Vagina (tissue), 2 donors: ENCODE data around the gene SMCHD1.

ENCODE experiments used
- POLR2A ChIP-seq, 2 donors: fragments of 450-650 bp; IDR thresholded peaks; one replicate each; pipeline ENCODE4 v1.6.1; 2017; ENCODE audit warnings: antibody characterized with exemption in 2 of 2, mild to moderate bottlenecking in 2 of 2, moderate library complexity in 2 of 2
- POLR2AphosphoS5 ChIP-seq, 2 donors: sonication (generic); formaldehyde crosslinking; IDR thresholded peaks; one replicate each; pipeline ENCODE4 v1.9.0; 2017; ENCODE audit warnings: antibody characterized with exemption in 2 of 2, mild to moderate bottlenecking in 2 of 2, low read depth in 1 of 2; ENCODE audit not compliant: insufficient read depth in 1 of 2
- TF ChIP-seq, protein P1 (sequence below), 3 experiments: fragments of 450-650 bp in 2 of 3; fragments of 200-600 bp in 1 of 3; sonication (generic) in 1 of 3; IDR thresholded peaks; one replicate each; pipeline ENCODE4 v1.5.1; 2017 to 2019; ENCODE audit warnings: antibody characterized with exemption in 3 of 3, mild to moderate bottlenecking in 2 of 3, moderate library complexity in 2 of 3

DNA sequence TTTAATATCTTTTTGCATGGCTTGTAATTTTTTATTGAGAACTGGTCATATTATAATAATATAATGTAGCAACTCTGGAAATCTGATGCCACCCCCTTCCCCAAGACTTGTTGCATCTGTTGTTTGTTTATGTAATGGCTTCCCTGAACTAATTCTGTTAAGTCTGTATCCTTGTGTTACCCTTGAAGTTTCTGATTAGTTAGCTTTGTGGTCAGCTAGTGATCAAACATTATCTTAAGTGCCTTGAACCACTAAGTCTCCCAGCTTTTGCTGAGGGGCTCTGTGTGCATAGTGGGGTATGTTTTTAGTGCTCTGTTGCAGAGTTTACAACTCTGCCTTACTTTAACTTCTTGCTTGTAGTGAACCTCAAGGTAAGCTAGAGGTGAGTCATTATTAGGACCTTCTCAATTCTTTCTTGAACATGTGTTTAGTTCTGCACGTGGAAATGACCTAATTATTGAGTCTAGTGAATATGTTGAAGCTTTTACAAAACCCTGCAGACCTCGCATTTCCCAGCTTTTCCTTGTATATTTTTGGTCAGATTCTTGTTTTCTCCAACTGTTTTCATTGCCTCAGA lies 24.8 kb downstream of the SMCHD1 start:
- TF ChIP-seq, protein P1, sequence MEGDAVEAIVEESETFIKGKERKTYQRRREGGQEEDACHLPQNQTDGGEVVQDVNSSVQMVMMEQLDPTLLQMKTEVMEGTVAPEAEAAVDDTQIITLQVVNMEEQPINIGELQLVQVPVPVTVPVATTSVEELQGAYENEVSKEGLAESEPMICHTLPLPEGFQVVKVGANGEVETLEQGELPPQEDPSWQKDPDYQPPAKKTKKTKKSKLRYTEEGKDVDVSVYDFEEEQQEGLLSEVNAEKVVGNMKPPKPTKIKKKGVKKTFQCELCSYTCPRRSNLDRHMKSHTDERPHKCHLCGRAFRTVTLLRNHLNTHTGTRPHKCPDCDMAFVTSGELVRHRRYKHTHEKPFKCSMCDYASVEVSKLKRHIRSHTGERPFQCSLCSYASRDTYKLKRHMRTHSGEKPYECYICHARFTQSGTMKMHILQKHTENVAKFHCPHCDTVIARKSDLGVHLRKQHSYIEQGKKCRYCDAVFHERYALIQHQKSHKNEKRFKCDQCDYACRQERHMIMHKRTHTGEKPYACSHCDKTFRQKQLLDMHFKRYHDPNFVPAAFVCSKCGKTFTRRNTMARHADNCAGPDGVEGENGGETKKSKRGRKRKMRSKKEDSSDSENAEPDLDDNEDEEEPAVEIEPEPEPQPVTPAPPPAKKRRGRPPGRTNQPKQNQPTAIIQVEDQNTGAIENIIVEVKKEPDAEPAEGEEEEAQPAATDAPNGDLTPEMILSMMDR (IDR thresholded peaks at IDR 0.05), result no peak
- TF ChIP-seq POLR2A (IDR thresholded peaks at IDR 0.05), result no peak
- TF ChIP-seq POLR2AphosphoS5 (IDR thresholded peaks at IDR 0.05; ENCODE audit: insufficient read depth in 1 of 2, low read depth in 1 of 2), result no peak
